ENCODE results near the gene PDE4C. TPM values are rescaled to one million over a fixed set of nuclear protein-coding genes. Genes with fewer than 3 reads are reported as not detected.

Gene PDE4C
- total RNA-seq, 3 donors from 2014 or later (not counting 1 experiment from before 2014, with no cell fraction given): not detected

- Mint-ChIP-seq H3K9me3 (no peaks in the 10 kb centered on the region), H3K27ac (no peak overlapping the region), H3K36me3 (no peaks in the 10 kb centered on the region), H3K27me3 (ENCODE audit: low read depth in 2 of 2) (no peaks in the 10 kb centered on the region), H3K4me3 (no peak overlapping the region), H3K4me1 (peaks cover 0 to 5% of the 10 kb centered on the region in 2 donors)
- 96% methylated on average over 23 of the region's 23 CpGs for WGBS (ENCODE audit: insufficient coverage)
- Histone ChIP-seq H3K9me3 (ENCODE audit: control insufficient read depth, insufficient read depth, low read length) (no peaks in the 10 kb centered on the region), H3K4me3 (ENCODE audit: low read length) (no peak overlapping the region), H3K27me3 (ENCODE audit: control insufficient read depth, insufficient read depth, low read length) (no peaks in the 10 kb centered on the region), H3K36me3 (ENCODE audit: control insufficient read depth, insufficient read depth, low read length) (peaks cover 33% of the 10 kb centered on the region), H3K27ac (ENCODE audit: low read length) (no peak overlapping the region), H3K4me1 (ENCODE audit: control insufficient read depth, insufficient read depth, low read length) (no peaks in the 10 kb centered on the region)
- ATAC-seq: no peak
- DNase-seq: no peak
- no peak for TF ChIP-seq CTCF (IDR thresholded peaks at IDR 0.05)
- intact Hi-C loops (cut with micrococcal nuclease): no loop called here
Measured at GRCh38 chr19:18264971-18265540, 38.8 kb upstream of the PDE4C start.

- Histone ChIP-seq H3K9me3 (ENCODE audit: control insufficient read depth, insufficient read depth, low read length) (no peaks in the 10 kb centered on the region), H3K27me3 (ENCODE audit: control insufficient read depth, insufficient read depth, low read length) (no peaks in the 10 kb centered on the region), H3K36me3 (ENCODE audit: control insufficient read depth, insufficient read depth, low read length) (peaks cover 33% of the 10 kb centered on the region), H3K4me1 (ENCODE audit: control insufficient read depth, insufficient read depth, low read length) (no peaks in the 10 kb centered on the region), H3K4me3 (ENCODE audit: low read length) (no peak overlapping the region), H3K27ac (ENCODE audit: low read length) (no peak overlapping the region)
- Mint-ChIP-seq H3K36me3 (no peaks in the 10 kb centered on the region), H3K27me3 (ENCODE audit: low read depth in 2 of 2) (no peaks in the 10 kb centered on the region), H3K9me3 (no peaks in the 10 kb centered on the region), H3K4me3 (no peak overlapping the region), H3K27ac (no peak overlapping the region), H3K4me1 (peaks cover 0 to 5% of the 10 kb centered on the region in 2 donors)
- no peak for TF ChIP-seq CTCF (IDR thresholded peaks at IDR 0.05)
- DNase-seq (peak in 1 of 2 donors; percentile 21), ATAC-seq (no peak)
- WGBS (ENCODE audit: insufficient coverage): 96% methylated on average over 23 of the region's 23 CpGs
- intact Hi-C loops (cut with micrococcal nuclease): no loop called here
Measured at GRCh38 chr19:18264137-18264854, 38.1 kb upstream of the PDE4C start.

- peak in 1 of 2 donors; percentile 16 for DNase-seq
- 86% methylated on average over 16 of the region's 16 CpGs for WGBS (ENCODE audit: insufficient coverage)
- Mint-ChIP-seq H3K27ac (no peak overlapping the region), H3K9me3 (no peaks in the 10 kb centered on the region), H3K36me3 (no peaks in the 10 kb centered on the region), H3K4me1 (peaks cover 0 to 5% of the 10 kb centered on the region in 2 donors), H3K4me3 (no peak overlapping the region), H3K27me3 (ENCODE audit: low read depth in 2 of 2) (no peaks in the 10 kb centered on the region)
- Histone ChIP-seq H3K27me3 (ENCODE audit: control insufficient read depth, insufficient read depth, low read length) (no peaks in the 10 kb centered on the region), H3K36me3 (ENCODE audit: control insufficient read depth, insufficient read depth, low read length) (peaks cover 33% of the 10 kb centered on the region), H3K27ac (ENCODE audit: low read length) (no peak overlapping the region), H3K4me3 (ENCODE audit: low read length) (no peak overlapping the region), H3K9me3 (ENCODE audit: control insufficient read depth, insufficient read depth, low read length) (no peaks in the 10 kb centered on the region), H3K4me1 (ENCODE audit: control insufficient read depth, insufficient read depth, low read length) (no peaks in the 10 kb centered on the region)
- intact Hi-C loops (cut with micrococcal nuclease): no loop called here
- no peak for ATAC-seq
- TF ChIP-seq CTCF (IDR thresholded peaks at IDR 0.05): no peak
Measured at GRCh38 chr19:18263324-18264136, 37.3 kb upstream of the PDE4C start.
